HEK293T (cell line): ENCODE data around the gene GPR153.

Experiments used
- CTCF ChIA-PET: fragments of 350-600 bp; formaldehyde crosslinking; extraction: SDS; loops from one replicate; lab custom pipeline; 2021; ENCODE audit warnings: antibody characterized with exemption, inconsistent platforms; lab: Yijun Ruan, JAX
- POLR2A ChIA-PET: fragments of 350-600 bp; formaldehyde crosslinking; extraction: SDS; loops from one replicate; lab custom pipeline; 2020; ENCODE audit warnings: antibody characterized with exemption, inconsistent platforms; lab: Yijun Ruan, JAX
- DNase-seq: peaks from one replicate; pipeline ENCODE4 v3.0.0; 2012; ENCODE audit warnings: mixed read lengths; ENCODE audit errors: extremely low spot score
- ARNT ChIP-seq: fragments of 450-650 bp; IDR thresholded peaks from 2 replicates; pipeline ENCODE4 v1.6.1; 2017; ENCODE audit warnings: mild to moderate bottlenecking
- BHLHE40 ChIP-seq: fragments of 450-650 bp; IDR thresholded peaks from 2 replicates; pipeline ENCODE4 v1.6.1; 2016; ENCODE audit warnings: mild to moderate bottlenecking, moderate library complexity, borderline replicate concordance
- CTBP1 ChIP-seq: fragments of 450-650 bp; IDR thresholded peaks from 2 replicates; pipeline ENCODE4 v1.6.1; 2016; ENCODE audit warnings: borderline replicate concordance
- ELF4 ChIP-seq: fragments of 450-650 bp; IDR thresholded peaks from 2 replicates; pipeline ENCODE4 v1.6.1; 2017; ENCODE audit warnings: antibody characterized with exemption
- FOXA1 ChIP-seq: fragments of 450-650 bp; IDR thresholded peaks from 2 replicates; pipeline ENCODE4 v1.6.1; 2016; ENCODE audit warnings: mild to moderate bottlenecking
- FOXK2 ChIP-seq: fragments of 450-650 bp; IDR thresholded peaks from 2 replicates; pipeline ENCODE4 v1.6.1; 2016; ENCODE audit warnings: mild to moderate bottlenecking
- FOXM1 ChIP-seq: fragments of 450-650 bp; IDR thresholded peaks from 2 replicates; pipeline ENCODE4 v1.6.1; 2017; ENCODE audit warnings: mild to moderate bottlenecking, borderline replicate concordance
- HDGF ChIP-seq: fragments of 450-650 bp; IDR thresholded peaks from 2 replicates; pipeline ENCODE4 v1.6.1; 2017; ENCODE audit warnings: antibody characterized with exemption, borderline replicate concordance
- L3MBTL2 ChIP-seq: fragments of 450-650 bp; conservative IDR thresholded peaks from 2 replicates; pipeline ENCODE4 v1.6.1; 2016; ENCODE audit warnings: mild to moderate bottlenecking
- LEF1 ChIP-seq: fragments of 450-650 bp; IDR thresholded peaks from 2 replicates; pipeline ENCODE4 v1.6.1; 2017; ENCODE audit warnings: mild to moderate bottlenecking, borderline replicate concordance
- NFRKB ChIP-seq: fragments of 450-650 bp; IDR thresholded peaks from 2 replicates; pipeline ENCODE4 v1.6.1; 2016; ENCODE audit warnings: mild to moderate bottlenecking, moderate library complexity
- PKNOX1 ChIP-seq: fragments of 450-650 bp; IDR thresholded peaks from 2 replicates; pipeline ENCODE4 v1.6.1; 2016
- SP1 ChIP-seq: fragments of 450-650 bp; IDR thresholded peaks from 2 replicates; pipeline ENCODE4 v1.6.1; 2017
- SUZ12 ChIP-seq: fragments of 450-650 bp; IDR thresholded peaks from 2 replicates; pipeline ENCODE4 v1.6.1; 2016; ENCODE audit warnings: mild to moderate bottlenecking
- TARDBP ChIP-seq: fragments of 450-650 bp; IDR thresholded peaks from 2 replicates; pipeline ENCODE4 v1.6.1; 2016
- ZNF384 ChIP-seq: fragments of 450-650 bp; IDR thresholded peaks from 2 replicates; pipeline ENCODE4 v1.6.1; 2016

The GPR153 gene

GRCh38 chr1:6281511-6282402, 20.9 kb upstream of the GPR153 start:
- no peak for TF ChIP-seq ARNT
- no peak for TF ChIP-seq FOXK2
- no peak for TF ChIP-seq LEF1
- TF ChIP-seq HDGF: no peak
- TF ChIP-seq L3MBTL2: no peak
- ChIA-PET CTCF (interaction anchor here (1.3 to 2.0 kb wide), 2 partner anchors 31 to 35 kb away, joined by 3 to 12 read pairs; no protein-coding TSS in a partner anchor), POLR2A (no interaction called here)
- no peak for DNase-seq

GRCh38 chr1:6280761-6281451, 20.0 kb upstream of the GPR153 start:
- no peak for DNase-seq
- TF ChIP-seq BHLHE40 (no peak), ZNF384 (no peak), FOXK2 (no peak), NFRKB (no peak), LEF1 (no peak), PKNOX1 (no peak), SP1 (no peak), L3MBTL2 (no peak), FOXA1 (no peak), FOXM1 (no peak), ARNT (no peak), CTBP1 (no peak), HDGF (no peak), ELF4 (no peak), SUZ12 (no peak), TARDBP (no peak)

GRCh38 chr1:6279613-6280383, 18.9 kb upstream of the GPR153 start:
- TF ChIP-seq BHLHE40 (no peak), FOXK2 (no peak), NFRKB (no peak), SP1 (no peak), L3MBTL2 (no peak), ARNT (no peak), ZNF384 (no peak), SUZ12 (no peak), ELF4 (no peak), CTBP1 (no peak), FOXM1 (no peak), LEF1 (no peak), PKNOX1 (no peak), HDGF (no peak), TARDBP (no peak), FOXA1 (no peak)
- POLR2A ChIA-PET: no interaction called here
- CTCF ChIA-PET: interaction anchor here (1.2 kb wide), 1 partner anchor 33 kb away, joined by 6 read pairs; no protein-coding TSS in a partner anchor

More at GRCh38 chr1:6280761-6281451, 20.0 kb upstream of the GPR153 start:
- CTCF ChIA-PET: interaction anchor here (2.0 kb wide), 1 partner anchor 34 kb away, joined by 12 read pairs; no protein-coding TSS in a partner anchor
- POLR2A ChIA-PET: no interaction called here

GRCh38 chr1:6279066-6279465, 18.2 kb upstream of the GPR153 start:
- no peak for DNase-seq
- POLR2A ChIA-PET: no interaction called here
- TF ChIP-seq SUZ12: no peak
- no peak for TF ChIP-seq BHLHE40
- no peak for TF ChIP-seq L3MBTL2
- no peak for TF ChIP-seq PKNOX1
- TF ChIP-seq SP1: no peak
- no peak for TF ChIP-seq FOXK2
- no peak for TF ChIP-seq FOXM1
- no peak for TF ChIP-seq CTBP1
- no peak for TF ChIP-seq NFRKB
- no peak for TF ChIP-seq TARDBP
- no peak for TF ChIP-seq ARNT
- no peak for TF ChIP-seq FOXA1
- TF ChIP-seq ZNF384: no peak
- TF ChIP-seq ELF4: no peak
- no peak for TF ChIP-seq LEF1
- TF ChIP-seq HDGF: no peak
- CTCF ChIA-PET: interaction anchor here (1.2 kb wide), 1 partner anchor 32 kb away, joined by 6 read pairs; no protein-coding TSS in a partner anchor

More at GRCh38 chr1:6279613-6280383, 18.9 kb upstream of the GPR153 start:
- DNase-seq: no peak
